IMR-90 (cell line): ENCODE data around the gene MOB2. TPM values are rescaled to one million over a fixed set of nuclear protein-coding genes. Genes with fewer than 3 reads are reported as not detected.

Source experiments
- ATAC-seq: fragments of 200-7000 bp; cut with Tn5 transposase; 2 replicates; pipeline ENCODE4 v1.9.1; 2020; ENCODE audit warnings: low read depth, mild to moderate bottlenecking, moderate library complexity
- BruUV-seq: library from RNA; stranded (reverse); fragments of 400-500 nt; replicated peaks from 2 replicates; lab custom pipeline; 2021; lab: Mats Ljungman, UMichigan
- CTCF ChIA-PET: fragments of 300-600 bp; formaldehyde crosslinking; extraction: SDS; loops from one replicate; lab custom pipeline; 2021; ENCODE audit warnings: antibody characterized with exemption; lab: Yijun Ruan, JAX
- POLR2A ChIA-PET: fragments of 300-600 bp; sonication (Branson Sonifier 250); formaldehyde crosslinking; loops from one replicate; lab custom pipeline; 2022; ENCODE audit warnings: antibody characterized with exemption; ENCODE audit not compliant: unreplicated experiment; lab: Charles Lee
- DNase-seq: peaks from one replicate; pipeline ENCODE4 v3.0.0; 2013
- H2AFZ ChIP-seq: replicated peaks from 2 replicates; pipeline ENCODE3; 2013; ENCODE audit warnings: low read length, mild to moderate bottlenecking; ENCODE audit not compliant: poor library complexity
- H2AK5ac ChIP-seq: 2 replicates; pipeline ENCODE4 v1.6.1; 2013; ENCODE audit warnings: low read depth, low read length, inconsistent platforms
- H2AK9ac ChIP-seq: replicated peaks from 2 replicates; pipeline ENCODE3; 2013; ENCODE audit warnings: mild to moderate bottlenecking, low read depth, low read length, moderate library complexity; ENCODE audit not compliant: poor library complexity
- H2BK120ac ChIP-seq: 2 replicates; pipeline ENCODE4 v1.6.1; 2013; ENCODE audit warnings: low read depth, low read length, inconsistent platforms
- H2BK15ac ChIP-seq: 3 replicates; pipeline ENCODE4 v1.6.1; 2013; ENCODE audit warnings: low read depth, low read length, inconsistent platforms
- H2BK20ac ChIP-seq: 2 replicates; pipeline ENCODE4 v1.6.1; 2013; ENCODE audit warnings: low read depth, mild to moderate bottlenecking, inconsistent platforms, low read length, moderate library complexity
- H2BK5ac ChIP-seq: 2 replicates; pipeline ENCODE4 v1.6.1; 2013; ENCODE audit warnings: mild to moderate bottlenecking, low read depth, low read length, inconsistent platforms; ENCODE audit not compliant: poor library complexity, severe bottlenecking
- H3K14ac ChIP-seq: replicated peaks from 2 replicates; pipeline ENCODE4 v1.6.1; 2013; ENCODE audit warnings: low read depth, low read length, inconsistent platforms
- H3K18ac ChIP-seq: 2 replicates; pipeline ENCODE4 v1.6.1; 2013; ENCODE audit warnings: low read depth, low read length, control low read depth
- H3K23ac ChIP-seq: 2 replicates; pipeline ENCODE4 v1.6.1; 2013; ENCODE audit warnings: low read depth, low read length, inconsistent platforms
- H3K27ac ChIP-seq: 2 replicates; pipeline ENCODE4 v1.5.1; 2013; ENCODE audit warnings: mild to moderate bottlenecking, control low read depth, low read length; ENCODE audit not compliant: insufficient read depth
- H3K27me3 ChIP-seq: 2 replicates; pipeline ENCODE4 v1.6.1; 2013; ENCODE audit warnings: low read length; ENCODE audit not compliant: control insufficient read depth, insufficient read depth
- H3K36me3 ChIP-seq: 2 replicates; pipeline ENCODE4 v1.6.1; 2013; ENCODE audit warnings: low read length, mixed read lengths; ENCODE audit not compliant: control insufficient read depth, insufficient read depth
- H3K4ac ChIP-seq: 2 replicates; pipeline ENCODE4 v1.6.1; 2013; ENCODE audit warnings: low read depth, low read length, inconsistent platforms
- H3K4me1 ChIP-seq: 2 replicates; pipeline ENCODE4 v1.6.1; 2013; ENCODE audit warnings: low read length, mixed read lengths; ENCODE audit not compliant: control insufficient read depth, insufficient read depth
- H3K4me2 ChIP-seq: 2 replicates; pipeline ENCODE4 v1.6.1; 2013; ENCODE audit warnings: low read depth, mild to moderate bottlenecking, control low read depth, low read length, moderate library complexity
- H3K4me3 ChIP-seq: 2 replicates; pipeline ENCODE4 v1.5.1; 2013; ENCODE audit warnings: low read depth, mild to moderate bottlenecking, control low read depth, low read length, moderate library complexity; ENCODE audit not compliant: insufficient read depth
- H3K56ac ChIP-seq: 2 replicates; pipeline ENCODE4 v1.6.1; 2013; ENCODE audit warnings: low read length, inconsistent platforms; ENCODE audit not compliant: insufficient read depth; ENCODE audit errors: extremely low read depth
- H3K79me1 ChIP-seq, 2 experiments: 2 replicates each; pipeline ENCODE4 v1.6.1; 2013; ENCODE audit warnings: low read length in 2 of 2, inconsistent platforms in 1 of 2, low read depth in 1 of 2
- H3K9ac ChIP-seq: 2 replicates; pipeline ENCODE4 v1.6.1; 2013; ENCODE audit warnings: low read depth, low read length, control low read depth
- H3K9me1 ChIP-seq: 2 replicates; pipeline ENCODE4 v1.6.1; 2013; ENCODE audit warnings: low read length, inconsistent platforms; ENCODE audit not compliant: insufficient read depth
- H3K9me3 ChIP-seq: 2 replicates; pipeline ENCODE4 v1.6.1; 2013; ENCODE audit warnings: low read length; ENCODE audit not compliant: control insufficient read depth, insufficient read depth
- H4K20me1 ChIP-seq: 2 replicates; pipeline ENCODE4 v1.6.1; 2013; ENCODE audit warnings: low read length, inconsistent platforms; ENCODE audit not compliant: insufficient read depth
- H4K5ac ChIP-seq: 2 replicates; pipeline ENCODE4 v1.6.1; 2013; ENCODE audit warnings: mild to moderate bottlenecking, low read depth, low read length, control low read depth
- H4K8ac ChIP-seq, 2 experiments: 2 replicates each; pipeline ENCODE4 v1.6.1; 2013; ENCODE audit warnings: low read depth in 2 of 2, low read length in 2 of 2, control low read depth in 1 of 2, inconsistent platforms in 1 of 2
- H4K91ac ChIP-seq: 2 replicates; pipeline ENCODE4 v1.6.1; 2013; ENCODE audit warnings: low read depth, low read length, inconsistent platforms; ENCODE audit not compliant: insufficient read depth
- BHLHE40 ChIP-seq: fragments of 150-350 bp; IDR thresholded peaks from 2 replicates; pipeline ENCODE4 v1.6.1; 2016; ENCODE audit warnings: mild to moderate bottlenecking, low read depth, low read length
- CEBPB ChIP-seq: IDR thresholded peaks from 2 replicates; pipeline ENCODE4 v1.6.1; 2012; ENCODE audit warnings: low read depth, low read length, improper control_type of control experiment
- FOS ChIP-seq: fragments of 150-350 bp; IDR thresholded peaks from 2 replicates; pipeline ENCODE4 v1.6.1; 2016; ENCODE audit warnings: low read depth, low read length
- MAFK ChIP-seq: IDR thresholded peaks from 2 replicates; pipeline ENCODE4 v1.6.1; 2012; ENCODE audit warnings: low read depth, low read length, improper control_type of control experiment
- MAZ ChIP-seq: IDR thresholded peaks from 2 replicates; pipeline ENCODE4 v1.6.1; 2012; ENCODE audit warnings: low read depth, mild to moderate bottlenecking, low read length, improper control_type of control experiment, moderate library complexity, borderline replicate concordance
- MXI1 ChIP-seq: IDR thresholded peaks from 2 replicates; pipeline ENCODE4 v1.6.1; 2012; ENCODE audit warnings: low read depth, mild to moderate bottlenecking, low read length, moderate library complexity, borderline replicate concordance
- NFE2L2 ChIP-seq: fragments of 150-350 bp; IDR thresholded peaks from 2 replicates; pipeline ENCODE4 v1.6.1; 2016; ENCODE audit warnings: low read depth, mild to moderate bottlenecking, low read length
- POLR2A ChIP-seq: IDR thresholded peaks from 2 replicates; pipeline ENCODE4 v1.6.1; 2012; ENCODE audit warnings: mild to moderate bottlenecking, low read depth, low read length
- RAD21 ChIP-seq: IDR thresholded peaks from 2 replicates; pipeline ENCODE4 v1.6.1; 2012; ENCODE audit warnings: low read length, improper control_type of control experiment
- RCOR1 ChIP-seq: IDR thresholded peaks from 2 replicates; pipeline ENCODE4 v1.6.1; 2012; ENCODE audit warnings: mild to moderate bottlenecking, low read length, improper control_type of control experiment; ENCODE audit not compliant: insufficient replicate concordance
- RFX5 ChIP-seq: IDR thresholded peaks from 2 replicates; pipeline ENCODE4 v1.8.0; 2012; ENCODE audit warnings: low read depth, mild to moderate bottlenecking, low read length, moderate library complexity
- WGBS, 2 experiments: methylation state at CpG; one replicate each; pipeline versions ENCODE4 v1.1.5 to v1.1.7; 2013; ENCODE audit warnings: missing lambda C conversion rate in 2 of 2; ENCODE audit not compliant: insufficient read length in 1 of 2; ENCODE audit errors: extremely low coverage in 2 of 2; 5-methylcytosine and 5-hydroxymethylcytosine counted together
- dilution Hi-C: fragments of 300-500 bp; cut with HindIII; formaldehyde crosslinking; loops from one replicate; pipeline ENCODE4 v1.14.3; 2018; ENCODE audit warnings: low sequenced_read_pairs; ENCODE audit not compliant: unreplicated experiment
- in situ Hi-C: fragments of 300-500 bp; cut with MboI; formaldehyde crosslinking; loops from 3 replicates; pipeline ENCODE4 v1.14.3; 2019; ENCODE audit warnings: low sequenced_read_pairs, inconsistent platforms, mixed read lengths
- intact Hi-C: fragments of 100-400 bp; cut with micrococcal nuclease; formaldehyde crosslinking; loops from 2 replicates; pipeline ENCODE4 v1.10.0; 2022
- polyA plus RNA-seq, 3 experiments: library from polyadenylated mRNA; depleted of rRNA; stranded (reverse); fragments of >200 nt; gene quantifications; 2 replicates each; pipeline ENCODE4 v1.2.3, GENCODE V29; 2012; ENCODE audit warnings: low replicate concordance in 1 of 3
- total RNA-seq: library from RNA; depleted of rRNA; stranded (reverse); fragments of >200 nt; gene quantifications from 2 replicates; pipeline ENCODE4 v1.2.3, GENCODE V29; 2012
- TF ChIP-seq, protein P1 (sequence below): fragments of 150-350 bp; IDR thresholded peaks from 2 replicates; pipeline ENCODE4 v1.6.1; 2017; ENCODE audit warnings: mild to moderate bottlenecking, antibody characterized with exemption, low read length, low read depth
- TF ChIP-seq, protein P2 (sequence below): conservative IDR thresholded peaks from 2 replicates; pipeline ENCODE4 v1.5.1; 2012; ENCODE audit warnings: mild to moderate bottlenecking, low read depth, low read length, improper control_type of control experiment
- TF ChIP-seq, protein P3 (sequence below): fragments of 150-350 bp; IDR thresholded peaks from 2 replicates; pipeline ENCODE4 v1.6.1; 2016; ENCODE audit warnings: low read depth, mild to moderate bottlenecking, low read length, moderate library complexity, borderline replicate concordance

MOB2 gene
- total and polyA plus RNA-seq, 2 of the 4 experiments (the other 2 are of a cell fraction), result 23.7 to 36.2 TPM

DNA sequence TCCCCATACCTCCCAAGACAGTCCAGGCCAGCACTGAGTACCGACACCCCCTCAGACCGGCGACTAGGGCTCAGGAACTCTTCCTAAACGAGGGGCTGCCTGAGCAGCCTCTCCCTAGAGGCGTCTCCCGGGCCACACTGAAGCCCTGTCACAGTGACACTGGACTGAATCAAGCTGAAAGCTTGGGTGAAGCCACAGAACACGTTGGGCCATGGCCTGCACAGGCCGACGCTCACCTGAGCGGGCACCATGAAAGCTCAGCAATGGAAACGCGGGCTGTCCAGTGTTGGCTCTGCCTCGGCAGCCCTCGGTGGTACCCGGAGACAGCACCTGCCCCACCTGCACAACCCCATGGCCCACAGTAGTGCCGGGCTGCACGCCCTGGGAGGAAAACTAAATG lies 42.7 kb upstream of the MOB2 start:
- no peak overlapping the region for H3K9ac ChIP-seq
- H3K9me1 ChIP-seq, result peaks cover 18% of the 10 kb centered on the region
- POLR2A ChIA-PET, result no interaction called here
- WGBS, 2 experiments, result 88% methylated on average over 3 of the region's 17 CpGs; no CpG with 5 or more reads in 1 of the 2 experiments
- H4K91ac ChIP-seq, result no peak overlapping the region
- H2BK5ac ChIP-seq, result no peak overlapping the region
- H3K4me2 ChIP-seq, result no peak overlapping the region
- H2BK20ac ChIP-seq, result no peak overlapping the region
- no peak overlapping the region for H2BK120ac ChIP-seq
- peak overlapping the region; percentile 7 for H2AFZ ChIP-seq
- in situ Hi-C loops, result no loop called here
- no peak overlapping the region for H4K8ac ChIP-seq
- no peak overlapping the region for H3K23ac ChIP-seq
- H3K27ac ChIP-seq, result no peak overlapping the region
- no peak overlapping the region for H2AK5ac ChIP-seq
- H3K14ac ChIP-seq, result no peak overlapping the region
- intact Hi-C loops, result no loop called here
- H2BK15ac ChIP-seq, result no peak overlapping the region
- CTCF ChIA-PET, result interaction anchor here (0.6 kb wide), 1 partner anchor 25 kb away, joined by 3 read pairs; no protein-coding TSS in a partner anchor
- H2AK9ac ChIP-seq, result no peak overlapping the region
- TF ChIP-seq RFX5, result no peak
- no peak for TF ChIP-seq MAZ
- no peak for TF ChIP-seq CEBPB
- TF ChIP-seq, protein P1, sequence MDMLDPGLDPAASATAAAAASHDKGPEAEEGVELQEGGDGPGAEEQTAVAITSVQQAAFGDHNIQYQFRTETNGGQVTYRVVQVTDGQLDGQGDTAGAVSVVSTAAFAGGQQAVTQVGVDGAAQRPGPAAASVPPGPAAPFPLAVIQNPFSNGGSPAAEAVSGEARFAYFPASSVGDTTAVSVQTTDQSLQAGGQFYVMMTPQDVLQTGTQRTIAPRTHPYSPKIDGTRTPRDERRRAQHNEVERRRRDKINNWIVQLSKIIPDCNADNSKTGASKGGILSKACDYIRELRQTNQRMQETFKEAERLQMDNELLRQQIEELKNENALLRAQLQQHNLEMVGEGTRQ, result no peak
- TF ChIP-seq MAFK, result no peak
- no peak for TF ChIP-seq FOS
- TF ChIP-seq RAD21, result no peak
- no peak for TF ChIP-seq RCOR1
- no peak for TF ChIP-seq POLR2A
- no peak for TF ChIP-seq MXI1
- TF ChIP-seq, protein P2, sequence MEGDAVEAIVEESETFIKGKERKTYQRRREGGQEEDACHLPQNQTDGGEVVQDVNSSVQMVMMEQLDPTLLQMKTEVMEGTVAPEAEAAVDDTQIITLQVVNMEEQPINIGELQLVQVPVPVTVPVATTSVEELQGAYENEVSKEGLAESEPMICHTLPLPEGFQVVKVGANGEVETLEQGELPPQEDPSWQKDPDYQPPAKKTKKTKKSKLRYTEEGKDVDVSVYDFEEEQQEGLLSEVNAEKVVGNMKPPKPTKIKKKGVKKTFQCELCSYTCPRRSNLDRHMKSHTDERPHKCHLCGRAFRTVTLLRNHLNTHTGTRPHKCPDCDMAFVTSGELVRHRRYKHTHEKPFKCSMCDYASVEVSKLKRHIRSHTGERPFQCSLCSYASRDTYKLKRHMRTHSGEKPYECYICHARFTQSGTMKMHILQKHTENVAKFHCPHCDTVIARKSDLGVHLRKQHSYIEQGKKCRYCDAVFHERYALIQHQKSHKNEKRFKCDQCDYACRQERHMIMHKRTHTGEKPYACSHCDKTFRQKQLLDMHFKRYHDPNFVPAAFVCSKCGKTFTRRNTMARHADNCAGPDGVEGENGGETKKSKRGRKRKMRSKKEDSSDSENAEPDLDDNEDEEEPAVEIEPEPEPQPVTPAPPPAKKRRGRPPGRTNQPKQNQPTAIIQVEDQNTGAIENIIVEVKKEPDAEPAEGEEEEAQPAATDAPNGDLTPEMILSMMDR, result no peak
- TF ChIP-seq, protein P3, sequence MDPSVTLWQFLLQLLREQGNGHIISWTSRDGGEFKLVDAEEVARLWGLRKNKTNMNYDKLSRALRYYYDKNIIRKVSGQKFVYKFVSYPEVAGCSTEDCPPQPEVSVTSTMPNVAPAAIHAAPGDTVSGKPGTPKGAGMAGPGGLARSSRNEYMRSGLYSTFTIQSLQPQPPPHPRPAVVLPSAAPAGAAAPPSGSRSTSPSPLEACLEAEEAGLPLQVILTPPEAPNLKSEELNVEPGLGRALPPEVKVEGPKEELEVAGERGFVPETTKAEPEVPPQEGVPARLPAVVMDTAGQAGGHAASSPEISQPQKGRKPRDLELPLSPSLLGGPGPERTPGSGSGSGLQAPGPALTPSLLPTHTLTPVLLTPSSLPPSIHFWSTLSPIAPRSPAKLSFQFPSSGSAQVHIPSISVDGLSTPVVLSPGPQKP, result no peak
- TF ChIP-seq BHLHE40, result no peak
- no peak for TF ChIP-seq NFE2L2
- H3K4me3 ChIP-seq, result no peak overlapping the region
- no peak overlapping the region for H3K56ac ChIP-seq
- H3K4ac ChIP-seq, result no peak overlapping the region
- ATAC-seq, result no peak
- peaks cover 2% of the 10 kb centered on the region; the same call in 1 of the 2 replicates for H3K36me3 ChIP-seq
- no peak overlapping the region for H3K18ac ChIP-seq
- dilution Hi-C loops, result no loop called here
- H3K27me3 ChIP-seq, result no peaks in the 10 kb centered on the region
- BruUV-seq, result no TSS peak
- H3K4me1 ChIP-seq, result no peaks in the 10 kb centered on the region
- peaks cover 87% of the 10 kb centered on the region for H4K20me1 ChIP-seq
- no peak for DNase-seq
- H3K9me3 ChIP-seq, result no peaks in the 10 kb centered on the region
- H3K79me1 ChIP-seq, result peaks cover 26 to 73% of the 10 kb centered on the region in 2 experiments
- H4K5ac ChIP-seq, result no peak overlapping the region
